Pancreas (tissue), 10 donors: ENCODE measurements around the gene DMD. TPM values are rescaled to one million over a fixed set of nuclear protein-coding genes. Genes with fewer than 3 reads are reported as not detected.

Experiments
- ATAC-seq, 4 donors: fragments of 200-7000 bp; cut with Tn5 transposase; one replicate each; pipeline versions ENCODE4 v1.8.0 to v1.9.1; 2020; ENCODE audit warnings: mild to moderate bottlenecking in 4 of 4, moderate library complexity in 4 of 4
- DNase-seq, 6 donors: peaks; one replicate each; pipeline ENCODE4 v3.0.0-alpha.2; 2020
- FAIRE-seq: peaks from 2 replicates; lab custom pipeline; 2012; peaks lifted over from hg19 to GRCh38; lab: Jason Lieb, UNC
- H3K27ac ChIP-seq, 4 donors: fragments of 200-600 bp; sonication (generic); 1 replicate in 3 of 4; 2 replicates in 1 of 4; pipeline versions ENCODE4 v1.5.0 to v1.8.0; 2020
- H3K27me3 ChIP-seq, 4 donors: fragments of 200-600 bp; one replicate each; pipeline ENCODE4 v1.8.0; 2021
- H3K36me3 ChIP-seq, 3 donors: fragments of 200-600 bp; sonication (generic) in 1 of 3; one replicate each; pipeline versions ENCODE4 v1.5.0 to v1.8.0; 2020 to 2021
- H3K4me1 ChIP-seq, 3 donors: fragments of 200-600 bp; one replicate each; pipeline ENCODE4 v1.8.0; 2021
- H3K4me3 ChIP-seq, 4 donors: fragments of 200-600 bp; sonication (generic) in 2 of 4; one replicate each; pipeline versions ENCODE4 v1.5.0 to v1.8.0; 2020 to 2021
- H3K9me3 ChIP-seq, 4 donors: fragments of 200-600 bp; one replicate each; pipeline ENCODE4 v1.8.0; 2021
- WGBS, 2 donors: extraction: QIAGEN DNeasy Blood & Tissue Kit; methylation state at CpG; one replicate each; pipeline ENCODE4 v1.1.7; 2013; 5-methylcytosine and 5-hydroxymethylcytosine counted together
- intact Hi-C, 3 donors: fragments of 100-400 bp; cut with DNase I; formaldehyde crosslinking; loops; one replicate each; pipeline versions ENCODE4 v1.11.1 to v1.14.2; 2022
- polyA plus RNA-seq, 2 donors: library from polyadenylated mRNA; stranded (reverse); fragments of 200-250 nt; gene quantifications; one replicate each; pipeline ENCODE4 v1.2.3, GENCODE V29; 2013
- total RNA-seq, 6 donors: library from RNA; stranded (reverse); fragmentation: NEBNext Ultra II Directional in 4 of 6; extraction: Animal tissue kit (Norgen Biotek cat#: 25700) in 4 of 6; gene quantifications; one replicate each; pipeline versions ENCODE4 v1.2.1 to v1.2.4, GENCODE V29; 2021 to 2023
- TF ChIP-seq, protein P1 (sequence below), 4 donors: fragments of 200-600 bp; sonication (generic) in 3 of 4; IDR thresholded peaks; one replicate each; pipeline versions ENCODE4 v1.5.0 to v1.8.0; 2021; ENCODE audit warnings: antibody characterized with exemption in 4 of 4
- donor health status: healthy with polysubstance abuse.
- donor health status: DM: no; HTN: no; CAD: no; lungs with moderate emphysema.
- donor health status: DM: no; HTN: no; CAD: no.
- donor health status: control.
- donor health status: control.
- donor health status: Bipolar disorder and iron deficiency.
- donor health status: DM: yes; HTN: yes; CAD: no.
- donor health status: DM: no; HTN: no; CAD: no.
- donor health status: DM: no; HTN: no; CAD: no.
- donor health status: DM: yes; HTN: yes; CAD: no.

Gene DMD
- total and polyA plus RNA-seq, 8 donors: 9.1 to 46.5 (median 32.1) TPM

- ATAC-seq: no peak
- Histone ChIP-seq H3K9me3 (no peaks in the 10 kb centered on the region), H3K27me3 (no peaks in the 10 kb centered on the region), H3K36me3 (no peaks in the 10 kb centered on the region), H3K27ac (no peak overlapping the region), H3K4me1 (peaks cover 0 to 5% (median 0%) of the 10 kb centered on the region in 3 donors), H3K4me3 (no peak overlapping the region)
- FAIRE-seq: no peak
- intact Hi-C loops: no loop called here
- 60 to 70% methylated on average over 9 of the region's 9 CpGs for WGBS, 2 donors
- TF ChIP-seq, protein P1, sequence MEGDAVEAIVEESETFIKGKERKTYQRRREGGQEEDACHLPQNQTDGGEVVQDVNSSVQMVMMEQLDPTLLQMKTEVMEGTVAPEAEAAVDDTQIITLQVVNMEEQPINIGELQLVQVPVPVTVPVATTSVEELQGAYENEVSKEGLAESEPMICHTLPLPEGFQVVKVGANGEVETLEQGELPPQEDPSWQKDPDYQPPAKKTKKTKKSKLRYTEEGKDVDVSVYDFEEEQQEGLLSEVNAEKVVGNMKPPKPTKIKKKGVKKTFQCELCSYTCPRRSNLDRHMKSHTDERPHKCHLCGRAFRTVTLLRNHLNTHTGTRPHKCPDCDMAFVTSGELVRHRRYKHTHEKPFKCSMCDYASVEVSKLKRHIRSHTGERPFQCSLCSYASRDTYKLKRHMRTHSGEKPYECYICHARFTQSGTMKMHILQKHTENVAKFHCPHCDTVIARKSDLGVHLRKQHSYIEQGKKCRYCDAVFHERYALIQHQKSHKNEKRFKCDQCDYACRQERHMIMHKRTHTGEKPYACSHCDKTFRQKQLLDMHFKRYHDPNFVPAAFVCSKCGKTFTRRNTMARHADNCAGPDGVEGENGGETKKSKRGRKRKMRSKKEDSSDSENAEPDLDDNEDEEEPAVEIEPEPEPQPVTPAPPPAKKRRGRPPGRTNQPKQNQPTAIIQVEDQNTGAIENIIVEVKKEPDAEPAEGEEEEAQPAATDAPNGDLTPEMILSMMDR (IDR thresholded peaks at IDR 0.05): no peak
- DNase-seq: no peak
These were observed 1955.9 kb downstream of the DMD start for GRCh38 chrX:31255310-31256033.

- 38 to 43% methylated on average over 3 of the region's 3 CpGs for WGBS, 2 donors
- no peaks in the 10 kb centered on the region for H3K27me3 ChIP-seq
- H3K4me1 ChIP-seq: no peaks in the 10 kb centered on the region
- intact Hi-C loops: no loop called here
- no peaks in the 10 kb centered on the region for H3K36me3 ChIP-seq
- FAIRE-seq (no peak), ATAC-seq (no peak), DNase-seq (no peak)
- H3K4me3 ChIP-seq: no peak overlapping the region
- H3K9me3 ChIP-seq: no peaks in the 10 kb centered on the region
- no peak overlapping the region for H3K27ac ChIP-seq
- TF ChIP-seq, protein P1 (IDR thresholded peaks at IDR 0.05): no peak
These were observed 1959.2 kb downstream of the DMD start for GRCh38 chrX:31252133-31252532.

DNA sequence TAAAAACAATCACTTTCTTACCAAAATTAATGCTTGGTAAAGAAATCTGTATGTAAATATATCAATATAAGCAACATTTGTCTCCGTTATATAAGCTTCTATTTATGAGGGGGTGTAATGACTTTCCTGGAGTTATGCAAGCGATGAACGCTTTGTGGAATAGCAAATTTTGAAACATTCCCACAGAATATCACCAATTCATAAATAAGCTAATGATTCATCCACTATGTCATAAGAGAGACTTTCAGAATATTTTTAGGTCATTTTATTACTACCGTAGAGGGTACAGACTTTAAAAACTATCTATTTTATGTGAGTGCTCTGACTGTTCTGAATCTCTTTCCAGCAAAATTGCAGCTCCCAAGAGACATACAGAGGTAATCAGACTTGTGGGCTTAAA is 1960.0 kb downstream of the DMD start:
- WGBS, 2 donors: 82 to 86% methylated on average over 4 of the region's 4 CpGs
- H3K36me3 ChIP-seq: no peaks in the 10 kb centered on the region
- DNase-seq (no peak), FAIRE-seq (no peak), ATAC-seq (no peak)
- no peak overlapping the region for H3K4me3 ChIP-seq
- no peaks in the 10 kb centered on the region for H3K9me3 ChIP-seq
- no peaks in the 10 kb centered on the region for H3K4me1 ChIP-seq
- intact Hi-C loops: no loop called here
- no peaks in the 10 kb centered on the region for H3K27me3 ChIP-seq
- H3K27ac ChIP-seq: no peak overlapping the region
- TF ChIP-seq, protein P1 (IDR thresholded peaks at IDR 0.05): no peak

- TF ChIP-seq, protein P1 (IDR thresholded peaks at IDR 0.05): no peak
- no peak for FAIRE-seq
- no peak for DNase-seq
- ATAC-seq: peak in 1 of 4 donors; percentile 7
- no peaks in the 10 kb centered on the region for H3K9me3 ChIP-seq
- no peaks in the 10 kb centered on the region for H3K36me3 ChIP-seq
- peaks cover 0 to 3% (median 0%) of the 10 kb centered on the region in 3 donors for H3K4me1 ChIP-seq
- H3K4me3 ChIP-seq: no peak overlapping the region
- peak overlapping the region in 1 of 4 donors; percentile 14 for H3K27ac ChIP-seq
- H3K27me3 ChIP-seq: peaks cover 0 to under 1% (median 0%) of the 10 kb centered on the region in 4 donors
- intact Hi-C loops: no loop called here
- WGBS, 2 donors: 41 to 59% methylated on average over 4 of the region's 4 CpGs
These were observed 1965.6 kb downstream of the DMD start for GRCh38 chrX:31245714-31246113.

DNA sequence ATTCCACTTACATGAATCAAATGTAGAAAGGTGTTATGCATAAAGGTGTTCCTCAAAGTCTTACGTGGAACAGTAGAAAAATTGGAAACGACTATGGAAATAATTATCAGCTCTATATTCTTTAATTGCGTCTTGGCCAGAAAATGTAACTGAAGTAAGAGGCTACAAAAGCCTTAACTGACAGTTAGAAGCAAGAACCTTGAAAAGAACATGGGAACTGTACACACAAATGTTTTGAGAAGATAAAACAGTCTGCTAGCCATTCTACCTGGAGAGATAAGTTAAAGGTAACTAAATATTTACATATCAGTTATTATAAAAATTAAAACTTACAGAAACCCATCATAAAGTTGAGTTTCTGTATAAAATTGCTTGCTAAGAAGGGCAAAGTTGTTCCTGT is 1967.5 kb downstream of the DMD start:
- Histone ChIP-seq H3K36me3 (no peaks in the 10 kb centered on the region), H3K4me1 (peaks cover 0 to 3% (median 0%) of the 10 kb centered on the region in 3 donors), H3K9me3 (no peaks in the 10 kb centered on the region), H3K27ac (peak overlapping the region in 2 of 4 donors; percentile 62 to 63), H3K27me3 (peaks cover 0 to 4% (median 0%) of the 10 kb centered on the region in 4 donors), H3K4me3 (no peak overlapping the region)
- ATAC-seq (peak; percentile 62 to 86 (median 70)), DNase-seq (no peak), FAIRE-seq (no peak)
- TF ChIP-seq, protein P1 (IDR thresholded peaks at IDR 0.05): no peak
- WGBS, 2 donors: 18 to 44% methylated on average over 3 of the region's 3 CpGs
- intact Hi-C loops: no loop called here
